ENCODE measurements around the gene SERTAD4.

Gene SERTAD4

GRCh38 chr1:210218047-210218446, 14.5 kb upstream of the SERTAD4 start:
- H3K4me3 ChIP-seq (ENCODE audit: control insufficient read depth, low read depth, low read length), result no peak overlapping the region
- TF ChIP-seq CTCF (conservative IDR thresholded peaks at IDR 0.05; ENCODE audit: control insufficient read depth, insufficient read depth, low read depth, low read length), result no peak
- no peak for DNase-seq (ENCODE audit: low read depth)

GRCh38 chr1:210222340-210223006, 10.1 kb upstream of the SERTAD4 start:
- no peak overlapping the region for H3K4me3 ChIP-seq (ENCODE audit: control insufficient read depth, low read depth, low read length)
- no peak for TF ChIP-seq CTCF (conservative IDR thresholded peaks at IDR 0.05; ENCODE audit: control insufficient read depth, insufficient read depth, low read depth, low read length)
- no peak for DNase-seq (ENCODE audit: low read depth)

GRCh38 chr1:210223226-210223904, 9.2 kb upstream of the SERTAD4 start:
- no peak overlapping the region for H3K4me3 ChIP-seq (ENCODE audit: control insufficient read depth, low read depth, low read length)
- DNase-seq (ENCODE audit: low read depth), result no peak
- no peak for TF ChIP-seq CTCF (conservative IDR thresholded peaks at IDR 0.05; ENCODE audit: control insufficient read depth, insufficient read depth, low read depth, low read length)

GRCh38 chr1:210228158-210228557, 4.4 kb upstream of the SERTAD4 start:
- DNase-seq (ENCODE audit: low read depth), result no peak
- TF ChIP-seq CTCF (conservative IDR thresholded peaks at IDR 0.05; ENCODE audit: control insufficient read depth, insufficient read depth, low read depth, low read length), result no peak
- no peak overlapping the region for H3K4me3 ChIP-seq (ENCODE audit: control insufficient read depth, low read depth, low read length)

GRCh38 chr1:210230149-210230695, 2.4 kb upstream of the SERTAD4 start:
- TF ChIP-seq CTCF (conservative IDR thresholded peaks at IDR 0.05; ENCODE audit: control insufficient read depth, insufficient read depth, low read depth, low read length), result no peak
- DNase-seq (ENCODE audit: low read depth), result no peak

GRCh38 chr1:210231846-210232510, 618 bp upstream of the SERTAD4 start:
- peak overlapping the region; percentile 35 for H3K4me3 ChIP-seq (ENCODE audit: control insufficient read depth, low read depth, low read length)
- peak; percentile 81 for DNase-seq (ENCODE audit: low read depth)
- no peak for TF ChIP-seq CTCF (conservative IDR thresholded peaks at IDR 0.05; ENCODE audit: control insufficient read depth, insufficient read depth, low read depth, low read length)

More at GRCh38 chr1:210230149-210230695, 2.4 kb upstream of the SERTAD4 start:
- no peak overlapping the region for H3K4me3 ChIP-seq (ENCODE audit: control insufficient read depth, low read depth, low read length)

Data from fibroblast of mammary gland (primary cell).